ENCODE results near the gene SPIRE2. TPM values are rescaled to one million over a fixed set of nuclear protein-coding genes. Genes with fewer than 3 reads are reported as not detected.

Gene SPIRE2
- total RNA-seq, 1 donor from 2014 or later, result 1.4 TPM

GRCh38 chr16:89867918-89868317, 39.6 kb downstream of the SPIRE2 start:
- TF ChIP-seq CTCF (IDR thresholded peaks at IDR 0.05), result no peak
- no peak for DNase-seq (ENCODE audit: low spot score)
- Mint-ChIP-seq H3K4me3 (ENCODE audit: unreplicated experiment) (no peak overlapping the region), H3K27me3 (ENCODE audit: low read depth) (no peaks in the 10 kb centered on the region), H3K9me3 (ENCODE audit: low read depth) (peaks cover 5% of the 10 kb centered on the region), H3K36me3 (ENCODE audit: low read depth) (peaks cover 1% of the 10 kb centered on the region), H3K27ac (ENCODE audit: unreplicated experiment) (no peak overlapping the region), H3K4me1 (ENCODE audit: low read depth) (peaks cover 22% of the 10 kb centered on the region)

- TF ChIP-seq CTCF (IDR thresholded peaks at IDR 0.05), result no peak
- Mint-ChIP-seq H3K4me1 (ENCODE audit: low read depth) (peaks cover 13% of the 10 kb centered on the region), H3K9me3 (ENCODE audit: low read depth) (peaks cover 5% of the 10 kb centered on the region), H3K36me3 (ENCODE audit: low read depth) (peaks cover 1% of the 10 kb centered on the region), H3K27me3 (ENCODE audit: low read depth) (no peaks in the 10 kb centered on the region), H3K27ac (ENCODE audit: unreplicated experiment) (no peak overlapping the region), H3K4me3 (ENCODE audit: unreplicated experiment) (no peak overlapping the region)
- DNase-seq (ENCODE audit: low spot score), result no peak
These were observed 41.6 kb downstream of the SPIRE2 start for GRCh38 chr16:89869911-89870310.

- Mint-ChIP-seq H3K27me3 (ENCODE audit: low read depth) (no peaks in the 10 kb centered on the region), H3K4me1 (ENCODE audit: low read depth) (peaks cover 17% of the 10 kb centered on the region), H3K36me3 (ENCODE audit: low read depth) (peaks cover 3% of the 10 kb centered on the region), H3K9me3 (ENCODE audit: low read depth) (peaks cover 5% of the 10 kb centered on the region), H3K4me3 (ENCODE audit: unreplicated experiment) (no peak overlapping the region), H3K27ac (ENCODE audit: unreplicated experiment) (no peak overlapping the region)
- DNase-seq (ENCODE audit: low spot score), result no peak
- no peak for TF ChIP-seq CTCF (IDR thresholded peaks at IDR 0.05)
These were observed 42.2 kb downstream of the SPIRE2 start for GRCh38 chr16:89870440-89870839.

- no peak for DNase-seq (ENCODE audit: low spot score)
- peaks cover 3% of the 10 kb centered on the region for H3K36me3 Mint-ChIP-seq (ENCODE audit: low read depth)
- TF ChIP-seq CTCF (IDR thresholded peaks at IDR 0.05), result no peak
- H3K4me1 Mint-ChIP-seq (ENCODE audit: low read depth), result peaks cover 17% of the 10 kb centered on the region
- H3K4me3 Mint-ChIP-seq (ENCODE audit: unreplicated experiment), result no peak overlapping the region
- H3K27me3 Mint-ChIP-seq (ENCODE audit: low read depth), result no peaks in the 10 kb centered on the region
- peaks cover 5% of the 10 kb centered on the region for H3K9me3 Mint-ChIP-seq (ENCODE audit: low read depth)
- H3K27ac Mint-ChIP-seq (ENCODE audit: unreplicated experiment), result no peak overlapping the region
These were observed 43.6 kb downstream of the SPIRE2 start for GRCh38 chr16:89871895-89872294.

- H3K9me3 Mint-ChIP-seq (ENCODE audit: low read depth), result no peaks in the 10 kb centered on the region
- no peaks in the 10 kb centered on the region for H3K27me3 Mint-ChIP-seq (ENCODE audit: low read depth)
- no peak for DNase-seq (ENCODE audit: low spot score)
- H3K36me3 Mint-ChIP-seq (ENCODE audit: low read depth), result peaks cover 2% of the 10 kb centered on the region
- H3K4me1 Mint-ChIP-seq (ENCODE audit: low read depth), result peaks cover 17% of the 10 kb centered on the region
- H3K27ac Mint-ChIP-seq (ENCODE audit: unreplicated experiment), result peak within 1 kb of the TSS; percentile 99
- no peak for TF ChIP-seq CTCF (IDR thresholded peaks at IDR 0.05)
- H3K4me3 Mint-ChIP-seq (ENCODE audit: unreplicated experiment), result peak within 1 kb of the TSS; percentile 87
These were observed 45.1 kb downstream of the SPIRE2 start, which contains the start of gene TCF25 for GRCh38 chr16:89873109-89873971. TSS of gene TCF25 (plus strand) at chr16:89873592. CDS start at chr16:89873668, 76 bp downstream.

Measured in chondrocyte (in vitro differentiated cells).